SK-N-SH (cell line): ENCODE results near the gene SLC35G6. TPM values are rescaled to one million over a fixed set of nuclear protein-coding genes. Genes with fewer than 3 reads are reported as not detected.

Experiments
- CTCF ChIA-PET: fragments of 300-600, 350-600 bp; formaldehyde crosslinking; extraction: SDS; loops from one replicate; lab custom pipeline; 2021; lab: Yijun Ruan, JAX
- POLR2A ChIA-PET: fragments of 350-600 bp; sonication (Branson Sonifier 250); formaldehyde crosslinking; extraction: SDS; loops from one replicate; lab custom pipeline; 2020; ENCODE audit warnings: antibody characterized with exemption, inconsistent platforms; lab: Yijun Ruan, JAX
- DNase-seq: peaks from one replicate; pipeline ENCODE4 v3.0.0; 2012
- H2AFZ ChIP-seq: fragments of 200-600 bp; sonication (generic); 2 replicates; pipeline ENCODE4 v1.8.1; 2016; ENCODE audit warnings: antibody characterized with exemption, mild to moderate bottlenecking, low read depth
- H3F3A ChIP-seq: fragments of 200-600 bp; sonication (generic); replicated peaks from 2 replicates; pipeline ENCODE3; 2016; ENCODE audit warnings: antibody characterized with exemption, mild to moderate bottlenecking; ENCODE audit not compliant: insufficient read depth
- H3K27ac ChIP-seq, 2 experiments: fragments of 200-500 bp in 1 of 2; fragments of 200-600 bp in 1 of 2; sonication (Bioruptor generic) in 1 of 2; sonication (generic), shearing (Covaris generic) in 1 of 2; 2 replicates each; pipeline versions ENCODE4 v1.5.1 to v1.6.1; 2014 to 2016; ENCODE audit warnings: low read depth in 2 of 2, inconsistent platforms in 1 of 2, low read length in 1 of 2, mild to moderate bottlenecking in 1 of 2, mixed read lengths in 1 of 2
- H3K27me3 ChIP-seq: fragments of 200-600 bp; sonication (generic), shearing (Covaris generic); 2 replicates; pipeline ENCODE4 v1.6.1; 2016; ENCODE audit warnings: mixed run types; ENCODE audit not compliant: insufficient read depth
- H3K36me3 ChIP-seq, 2 experiments: fragments of 200-500 bp in 1 of 2; fragments of 200-600 bp in 1 of 2; sonication (Bioruptor generic) in 1 of 2; sonication (generic) in 1 of 2; replicated peaks in 1 of 2; 2 replicates each; pipeline versions ENCODE3 to v1.5.1; 2014 to 2016; ENCODE audit warnings: low read length in 1 of 2, mild to moderate bottlenecking in 1 of 2; ENCODE audit not compliant: insufficient read depth in 2 of 2, control insufficient read depth in 1 of 2
- H3K4me1 ChIP-seq, 2 experiments: fragments of 200-500 bp in 1 of 2; fragments of 200-600 bp in 1 of 2; sonication (Bioruptor generic) in 1 of 2; sonication (generic), shearing (Covaris generic) in 1 of 2; 2 replicates each; pipeline versions ENCODE4 v1.5.1 to v1.6.1; 2014 to 2016; ENCODE audit warnings: low read depth in 1 of 2, low read length in 1 of 2, mixed run types in 1 of 2; ENCODE audit not compliant: insufficient read depth in 2 of 2, control insufficient read depth in 1 of 2
- H3K4me2 ChIP-seq: fragments of 200-600 bp; sonication (generic), shearing (Covaris generic); 2 replicates; pipeline ENCODE4 v1.6.1; 2017; ENCODE audit warnings: mixed run types
- H3K4me3 ChIP-seq, 2 experiments: fragments of 200-500 bp in 1 of 2; fragments of 200-600 bp in 1 of 2; sonication (Bioruptor generic) in 1 of 2; sonication (generic), shearing (Covaris generic) in 1 of 2; 2 replicates each; pipeline versions ENCODE4 v1.5.1 to v1.8.1; 2014 to 2016; ENCODE audit warnings: low read depth in 2 of 2, inconsistent platforms in 1 of 2, low read length in 1 of 2, mild to moderate bottlenecking in 1 of 2, mixed read lengths in 1 of 2, moderate library complexity in 1 of 2
- H3K79me2 ChIP-seq: fragments of 200-600 bp; sonication (generic); 2 replicates; pipeline ENCODE4 v1.8.1; 2017; ENCODE audit warnings: mild to moderate bottlenecking; ENCODE audit not compliant: insufficient read depth
- H3K9ac ChIP-seq: fragments of 200-600 bp; sonication (generic); 2 replicates; pipeline ENCODE4 v1.6.1; 2017; ENCODE audit warnings: mixed run types
- H3K9me2 ChIP-seq: fragments of 200-600 bp; sonication (generic); 2 replicates; pipeline ENCODE4 v1.6.1; 2017; ENCODE audit warnings: mixed run types
- H3K9me3 ChIP-seq: fragments of 200-600 bp; sonication (generic); 2 replicates; pipeline ENCODE4 v1.6.1; 2017; ENCODE audit warnings: mixed run types, mild to moderate bottlenecking, moderate library complexity
- H4K20me1 ChIP-seq: fragments of 200-600 bp; sonication (generic); 2 replicates; pipeline ENCODE4 v1.6.1; 2017; ENCODE audit warnings: mild to moderate bottlenecking, mixed run types; ENCODE audit not compliant: insufficient read depth
- CHD2 ChIP-seq: fragments of 150-350 bp; IDR thresholded peaks from 2 replicates; pipeline ENCODE4 v1.6.1; 2018; ENCODE audit warnings: low read length; ENCODE audit not compliant: partially characterized antibody
- EP300 ChIP-seq, 2 experiments: IDR thresholded peaks; 2 replicates each; pipeline versions ENCODE4 v1.4.0 to v1.6.1; 2012; ENCODE audit warnings: borderline replicate concordance in 1 of 2, low read depth in 1 of 2, low read length in 1 of 2
- EZH2phosphoT487 ChIP-seq: fragments of 200-600 bp; sonication (generic); IDR thresholded peaks from 2 replicates; pipeline ENCODE4 v1.6.1; 2017; ENCODE audit warnings: low read depth, mixed run types, mild to moderate bottlenecking, antibody characterized with exemption, moderate library complexity, borderline replicate concordance
- GABPA ChIP-seq: IDR thresholded peaks from 2 replicates; pipeline ENCODE4 v1.4.0; 2012; ENCODE audit warnings: low read depth, mild to moderate bottlenecking
- MXI1 ChIP-seq: IDR thresholded peaks from 2 replicates; pipeline ENCODE4 v1.6.1; 2012; ENCODE audit warnings: mild to moderate bottlenecking, low read depth, low read length, improper control_type of control experiment
- POLR2AphosphoS5 ChIP-seq: IDR thresholded peaks from 2 replicates; pipeline ENCODE4 v1.6.1; 2012; ENCODE audit warnings: low read depth, low read length
- RAD21 ChIP-seq: IDR thresholded peaks from 2 replicates; pipeline ENCODE4 v1.6.1; 2012; ENCODE audit warnings: mild to moderate bottlenecking, low read length
- RCOR1 ChIP-seq: fragments of 150-350 bp; IDR thresholded peaks from 2 replicates; pipeline ENCODE4 v1.6.1; 2017; ENCODE audit warnings: antibody characterized with exemption, low read length
- RFX5 ChIP-seq: IDR thresholded peaks from 2 replicates; pipeline ENCODE4 v1.6.1; 2012; ENCODE audit warnings: mild to moderate bottlenecking, improper control_type of control experiment, low read length
- SIN3A ChIP-seq: IDR thresholded peaks from 2 replicates; pipeline ENCODE4 v1.6.1; 2012; ENCODE audit warnings: low read depth, mild to moderate bottlenecking, low read length, moderate library complexity, borderline replicate concordance
- SMC3 ChIP-seq: IDR thresholded peaks from 2 replicates; pipeline ENCODE4 v1.6.1; 2012; ENCODE audit warnings: low read depth, low read length, improper control_type of control experiment
- TCF12 ChIP-seq: IDR thresholded peaks from 2 replicates; pipeline ENCODE4 v1.4.0; 2012
- USF2 ChIP-seq: fragments of 150-350 bp; IDR thresholded peaks from 2 replicates; pipeline ENCODE4 v1.6.1; 2017; ENCODE audit warnings: antibody characterized with exemption, low read length, low read depth, borderline replicate concordance
- WGBS: methylation state at CpG from one replicate; pipeline ENCODE4 v1.1.6; 2017; ENCODE audit warnings: low lambda C conversion rate; 5-methylcytosine and 5-hydroxymethylcytosine counted together
- polyA plus RNA-seq, 3 experiments: library from polyadenylated mRNA; depleted of rRNA; stranded (reverse); fragments of >200 nt; gene quantifications; 2 replicates each; pipeline ENCODE4 v1.2.3, GENCODE V29; 2012
- TF ChIP-seq, protein P1 (sequence below): IDR thresholded peaks from 2 replicates; pipeline ENCODE4 v1.4.0; 2012; ENCODE audit warnings: low read depth, borderline replicate concordance
- TF ChIP-seq, protein P2 (sequence below): IDR thresholded peaks from 2 replicates; pipeline ENCODE4 v1.4.0; 2012; ENCODE audit warnings: low read depth
- TF ChIP-seq, protein P3 (sequence below): IDR thresholded peaks from 2 replicates; pipeline ENCODE4 v1.6.1; 2012; ENCODE audit warnings: mild to moderate bottlenecking, low read depth, low read length, moderate library complexity

The SLC35G6 gene
- polyA plus RNA-seq, 1 of the 3 experiments (the other 2 are of a cell fraction): not detected

- no peak overlapping the region for H3K27ac ChIP-seq
- POLR2A ChIA-PET: no interaction called here
- H3K36me3 ChIP-seq: peaks cover 32 to 38% of the 10 kb centered on the region in 2 experiments
- TF ChIP-seq RFX5: no peak
- TF ChIP-seq SMC3: no peak
- TF ChIP-seq RCOR1: no peak
- TF ChIP-seq, protein P1, sequence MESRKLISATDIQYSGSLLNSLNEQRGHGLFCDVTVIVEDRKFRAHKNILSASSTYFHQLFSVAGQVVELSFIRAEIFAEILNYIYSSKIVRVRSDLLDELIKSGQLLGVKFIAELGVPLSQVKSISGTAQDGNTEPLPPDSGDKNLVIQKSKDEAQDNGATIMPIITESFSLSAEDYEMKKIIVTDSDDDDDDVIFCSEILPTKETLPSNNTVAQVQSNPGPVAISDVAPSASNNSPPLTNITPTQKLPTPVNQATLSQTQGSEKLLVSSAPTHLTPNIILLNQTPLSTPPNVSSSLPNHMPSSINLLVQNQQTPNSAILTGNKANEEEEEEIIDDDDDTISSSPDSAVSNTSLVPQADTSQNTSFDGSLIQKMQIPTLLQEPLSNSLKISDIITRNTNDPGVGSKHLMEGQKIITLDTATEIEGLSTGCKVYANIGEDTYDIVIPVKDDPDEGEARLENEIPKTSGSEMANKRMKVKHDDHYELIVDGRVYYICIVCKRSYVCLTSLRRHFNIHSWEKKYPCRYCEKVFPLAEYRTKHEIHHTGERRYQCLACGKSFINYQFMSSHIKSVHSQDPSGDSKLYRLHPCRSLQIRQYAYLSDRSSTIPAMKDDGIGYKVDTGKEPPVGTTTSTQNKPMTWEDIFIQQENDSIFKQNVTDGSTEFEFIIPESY: no peak
- TF ChIP-seq, protein P2, sequence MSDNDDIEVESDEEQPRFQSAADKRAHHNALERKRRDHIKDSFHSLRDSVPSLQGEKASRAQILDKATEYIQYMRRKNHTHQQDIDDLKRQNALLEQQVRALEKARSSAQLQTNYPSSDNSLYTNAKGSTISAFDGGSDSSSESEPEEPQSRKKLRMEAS: no peak
- no peak for TF ChIP-seq MXI1
- no peak for TF ChIP-seq SIN3A
- no peak for TF ChIP-seq RAD21
- no peak for TF ChIP-seq EZH2phosphoT487
- no peak for TF ChIP-seq CHD2
- no peak for TF ChIP-seq EP300 (IDR thresholded peaks at IDR 0.05; ENCODE audit: borderline replicate concordance in 1 of 2, low read depth in 1 of 2, low read length in 1 of 2)
- TF ChIP-seq, protein P3, sequence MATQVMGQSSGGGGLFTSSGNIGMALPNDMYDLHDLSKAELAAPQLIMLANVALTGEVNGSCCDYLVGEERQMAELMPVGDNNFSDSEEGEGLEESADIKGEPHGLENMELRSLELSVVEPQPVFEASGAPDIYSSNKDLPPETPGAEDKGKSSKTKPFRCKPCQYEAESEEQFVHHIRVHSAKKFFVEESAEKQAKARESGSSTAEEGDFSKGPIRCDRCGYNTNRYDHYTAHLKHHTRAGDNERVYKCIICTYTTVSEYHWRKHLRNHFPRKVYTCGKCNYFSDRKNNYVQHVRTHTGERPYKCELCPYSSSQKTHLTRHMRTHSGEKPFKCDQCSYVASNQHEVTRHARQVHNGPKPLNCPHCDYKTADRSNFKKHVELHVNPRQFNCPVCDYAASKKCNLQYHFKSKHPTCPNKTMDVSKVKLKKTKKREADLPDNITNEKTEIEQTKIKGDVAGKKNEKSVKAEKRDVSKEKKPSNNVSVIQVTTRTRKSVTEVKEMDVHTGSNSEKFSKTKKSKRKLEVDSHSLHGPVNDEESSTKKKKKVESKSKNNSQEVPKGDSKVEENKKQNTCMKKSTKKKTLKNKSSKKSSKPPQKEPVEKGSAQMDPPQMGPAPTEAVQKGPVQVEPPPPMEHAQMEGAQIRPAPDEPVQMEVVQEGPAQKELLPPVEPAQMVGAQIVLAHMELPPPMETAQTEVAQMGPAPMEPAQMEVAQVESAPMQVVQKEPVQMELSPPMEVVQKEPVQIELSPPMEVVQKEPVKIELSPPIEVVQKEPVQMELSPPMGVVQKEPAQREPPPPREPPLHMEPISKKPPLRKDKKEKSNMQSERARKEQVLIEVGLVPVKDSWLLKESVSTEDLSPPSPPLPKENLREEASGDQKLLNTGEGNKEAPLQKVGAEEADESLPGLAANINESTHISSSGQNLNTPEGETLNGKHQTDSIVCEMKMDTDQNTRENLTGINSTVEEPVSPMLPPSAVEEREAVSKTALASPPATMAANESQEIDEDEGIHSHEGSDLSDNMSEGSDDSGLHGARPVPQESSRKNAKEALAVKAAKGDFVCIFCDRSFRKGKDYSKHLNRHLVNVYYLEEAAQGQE: no peak
- no peak for TF ChIP-seq POLR2AphosphoS5
- no peak for TF ChIP-seq TCF12
- no peak for TF ChIP-seq USF2
- TF ChIP-seq GABPA: no peak
- no peak overlapping the region for H2AFZ ChIP-seq
- 95% methylated on average over 3 of the region's 3 CpGs for WGBS
- H3K9me3 ChIP-seq: no peaks in the 10 kb centered on the region
- no peaks in the 10 kb centered on the region for H3K27me3 ChIP-seq
- H4K20me1 ChIP-seq: peaks cover 81% of the 10 kb centered on the region
- CTCF ChIA-PET: interaction anchor here (0.9 to 1.6 kb wide), 4 partner anchors 9 to 138 kb away, joined by 3 to 8 read pairs (median 4); no protein-coding TSS in a partner anchor
- peaks cover 0 to 4% of the 10 kb centered on the region in 2 experiments; a peak in 1 of 4 replicates for H3K4me1 ChIP-seq
- no peaks in the 10 kb centered on the region for H3K9me2 ChIP-seq
- no peak overlapping the region for H3K4me3 ChIP-seq
- no peak overlapping the region for H3K4me2 ChIP-seq
- no peak for DNase-seq
- H3K79me2 ChIP-seq: peaks cover 87% of the 10 kb centered on the region
- H3F3A ChIP-seq: no peaks in the 10 kb centered on the region
- H3K9ac ChIP-seq: no peak overlapping the region
These were observed 12.7 kb downstream of the SLC35G6 start for GRCh38 chr17:7493941-7494340.
